Urothelium cell line (cell line): Measurements from ENCODE around the gene HAND1.

Experiments used
- DNase-seq: peaks from one replicate; pipeline ENCODE4 v3.0.0; 2011; ENCODE audit warnings: low spot score, mixed read lengths
- FAIRE-seq: peaks from 2 replicates; lab custom pipeline; 2011; peaks lifted over from hg19 to GRCh38; lab: Jason Lieb, UNC

Gene HAND1

DNA sequence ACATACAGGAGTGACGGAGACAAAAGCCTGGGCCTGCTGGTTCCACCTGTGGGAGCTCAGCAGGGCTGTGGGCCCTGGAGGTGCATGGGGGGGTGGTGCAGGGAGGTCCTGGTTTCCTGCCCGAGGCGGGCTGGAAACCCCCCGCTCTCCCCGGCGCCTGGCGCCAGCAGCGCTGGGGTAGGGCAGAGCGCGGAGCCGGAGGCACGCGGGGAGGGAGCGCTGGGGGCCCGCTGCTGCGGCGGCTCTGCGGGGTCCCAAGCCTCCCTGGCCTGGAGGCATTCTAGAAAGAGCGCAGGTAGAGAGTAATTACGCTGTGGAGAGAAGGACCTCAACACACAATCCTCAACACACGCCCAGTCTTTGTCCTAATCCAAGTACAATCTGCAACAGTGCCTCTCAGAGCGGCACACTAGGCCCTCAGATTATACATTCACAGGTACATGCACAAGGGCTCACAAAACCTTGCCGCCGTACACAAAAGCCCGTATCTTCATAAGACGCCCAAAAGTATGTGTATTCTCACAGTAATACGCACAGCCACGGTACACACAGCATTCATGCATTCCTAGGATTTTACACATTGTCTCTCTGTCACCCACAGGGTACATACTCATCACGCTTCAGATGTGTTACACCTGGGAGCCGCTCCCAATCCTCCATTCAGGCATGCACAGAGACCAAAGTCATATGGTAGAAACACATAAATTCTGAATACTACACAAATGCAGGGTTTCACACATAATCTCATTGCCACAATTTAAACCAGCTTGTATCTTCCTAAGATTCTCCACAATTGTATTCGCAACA, 2.1 kb upstream of the HAND1 start:
- FAIRE-seq (no peak), DNase-seq (no peak)

DNA sequence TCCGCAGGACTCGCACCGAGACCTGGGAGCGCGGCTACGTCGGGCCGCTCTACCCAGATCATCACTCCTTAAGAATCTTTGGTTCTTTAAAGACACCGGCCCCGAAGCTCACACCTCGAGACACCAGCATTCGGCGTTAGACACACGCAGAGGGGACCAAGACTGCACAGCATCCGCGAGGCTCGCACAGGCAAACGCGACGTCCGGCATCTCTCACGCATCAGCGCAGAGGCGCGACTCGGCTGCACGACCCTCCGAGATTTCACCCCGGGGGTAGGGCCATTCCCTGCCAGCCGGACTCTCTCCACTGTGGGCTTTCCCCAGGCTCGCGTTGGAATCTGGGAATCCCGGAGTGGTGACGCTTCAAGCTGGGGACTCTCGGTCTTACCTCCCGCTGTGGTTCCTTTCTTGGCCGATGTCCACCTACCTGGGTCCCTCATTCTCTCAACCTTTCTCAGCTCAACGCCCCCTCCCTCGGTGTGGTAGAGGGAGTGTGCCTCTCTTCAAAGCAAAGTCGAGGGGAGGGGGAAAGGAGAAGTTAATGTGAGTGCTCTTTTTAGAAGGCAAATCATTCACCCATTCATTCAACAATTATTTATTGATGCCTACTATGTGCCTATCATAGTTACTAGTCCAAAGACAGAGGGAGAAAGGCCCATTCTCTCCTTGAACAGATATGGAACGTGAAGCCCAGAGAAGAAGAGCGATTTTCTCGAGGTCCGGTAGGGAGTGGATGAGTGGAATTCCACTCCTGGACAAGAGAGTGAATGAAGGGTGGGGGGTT, 1.3 kb upstream of the HAND1 start:
- no peak for FAIRE-seq

DNA sequence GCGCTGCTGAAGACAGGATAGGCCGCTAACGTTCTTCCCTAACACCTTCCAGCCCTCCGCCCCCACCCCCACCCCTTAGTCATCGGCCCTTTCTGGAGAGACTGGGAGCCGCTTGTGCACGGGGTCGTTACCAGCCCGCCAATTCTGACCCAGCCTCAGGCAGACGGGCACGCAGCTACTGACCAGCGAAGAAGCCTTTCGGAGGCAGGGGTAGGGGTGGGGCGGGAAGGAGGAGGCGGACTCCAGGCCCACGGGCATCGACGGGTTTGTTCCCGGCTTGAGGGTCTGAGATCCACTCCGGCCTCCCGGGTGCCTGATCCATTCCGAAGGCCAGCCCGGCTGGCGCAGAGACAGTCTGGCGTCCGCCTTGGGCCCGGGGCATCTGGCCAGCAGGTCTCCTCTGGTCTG, 729 bp upstream of the HAND1 start:
- DNase-seq = no peak
- FAIRE-seq = no peak

More for the DNA sequence above, 1.3 kb upstream of the HAND1 start:
- DNase-seq = no peak

DNA sequence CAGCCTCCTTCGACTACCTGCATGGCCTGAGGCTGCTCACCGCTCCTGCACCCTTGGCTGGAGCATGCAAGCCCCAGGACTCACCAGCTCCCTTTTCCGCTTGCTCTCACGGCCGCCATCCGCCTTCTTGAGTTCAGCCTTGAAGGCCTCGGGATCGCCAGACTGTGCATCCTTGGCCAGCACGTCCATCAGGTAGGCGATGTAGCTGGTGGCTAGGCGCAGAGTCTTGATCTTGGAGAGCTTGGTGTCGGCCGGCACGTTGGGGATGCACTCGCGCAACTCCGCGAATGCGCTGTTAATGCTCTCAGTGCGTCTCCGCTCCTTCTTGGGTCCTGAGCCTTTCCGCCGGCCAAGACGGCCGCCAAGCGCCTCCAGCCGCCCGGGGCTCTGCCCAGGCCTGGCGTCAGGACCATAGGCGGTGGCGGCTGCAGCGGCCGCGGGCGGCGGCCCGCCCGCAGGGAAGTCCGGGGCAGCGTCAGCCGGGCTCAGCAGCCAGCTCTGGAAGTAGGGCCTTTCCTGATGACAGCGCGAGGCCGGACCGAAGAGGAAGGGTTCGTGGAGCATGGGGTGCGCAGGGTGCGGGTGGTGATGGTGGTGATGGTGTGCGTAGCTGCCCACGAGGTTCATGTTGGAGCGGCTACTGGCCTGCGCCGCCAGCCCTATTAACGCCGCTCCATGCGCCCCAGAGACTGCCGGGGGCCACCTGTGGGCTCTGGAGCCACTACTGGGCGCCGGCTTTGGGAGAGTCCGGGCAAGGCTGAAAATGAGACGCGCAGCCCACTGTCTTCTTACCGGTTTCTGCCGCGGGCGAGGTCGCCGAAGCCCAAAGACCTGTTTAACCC, 424 bp downstream of the HAND1 start:
- FAIRE-seq = no peak
- no peak for DNase-seq

DNA sequence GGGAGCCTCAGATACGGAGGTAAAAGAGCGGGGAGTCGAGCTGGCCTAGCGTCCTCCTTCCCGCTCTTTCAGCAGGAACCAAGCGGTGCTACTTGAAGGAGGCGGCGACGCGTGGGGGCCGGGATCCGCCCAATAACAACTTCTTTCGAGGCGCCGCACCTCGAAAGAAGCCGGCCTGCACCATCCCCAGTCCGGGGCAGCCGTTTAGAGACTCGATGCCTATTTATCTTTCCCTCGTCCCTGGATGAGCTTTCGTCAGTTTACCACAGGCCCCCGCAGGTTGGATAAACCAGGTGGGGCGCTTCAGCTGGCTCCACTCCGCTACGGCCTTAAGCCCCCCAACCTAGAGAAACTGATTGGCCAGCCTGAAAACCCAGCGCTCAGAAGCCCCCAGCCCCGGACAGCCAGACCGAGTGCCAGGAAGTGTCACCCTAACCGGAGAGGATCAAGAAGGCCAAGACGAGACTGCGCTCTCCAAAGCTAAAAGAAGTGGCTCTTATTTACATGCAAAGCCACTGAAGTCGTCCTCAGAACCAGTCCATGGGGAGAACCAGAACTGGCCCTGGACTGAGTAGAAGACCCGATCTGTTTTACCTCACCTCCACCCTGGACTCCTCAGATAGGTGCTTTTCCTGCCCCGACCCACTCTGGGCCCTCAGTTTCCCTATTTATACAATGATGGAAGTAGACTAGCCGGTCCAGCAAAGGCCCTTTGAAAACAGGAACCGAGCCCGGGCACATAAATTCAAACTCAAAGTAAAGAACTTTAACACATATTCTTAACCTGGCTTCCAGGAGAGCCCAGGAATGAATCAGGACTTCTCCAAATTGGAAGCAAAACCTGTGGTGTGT, 1.4 kb downstream of the HAND1 start:
- FAIRE-seq (no peak), DNase-seq (no peak)

DNA sequence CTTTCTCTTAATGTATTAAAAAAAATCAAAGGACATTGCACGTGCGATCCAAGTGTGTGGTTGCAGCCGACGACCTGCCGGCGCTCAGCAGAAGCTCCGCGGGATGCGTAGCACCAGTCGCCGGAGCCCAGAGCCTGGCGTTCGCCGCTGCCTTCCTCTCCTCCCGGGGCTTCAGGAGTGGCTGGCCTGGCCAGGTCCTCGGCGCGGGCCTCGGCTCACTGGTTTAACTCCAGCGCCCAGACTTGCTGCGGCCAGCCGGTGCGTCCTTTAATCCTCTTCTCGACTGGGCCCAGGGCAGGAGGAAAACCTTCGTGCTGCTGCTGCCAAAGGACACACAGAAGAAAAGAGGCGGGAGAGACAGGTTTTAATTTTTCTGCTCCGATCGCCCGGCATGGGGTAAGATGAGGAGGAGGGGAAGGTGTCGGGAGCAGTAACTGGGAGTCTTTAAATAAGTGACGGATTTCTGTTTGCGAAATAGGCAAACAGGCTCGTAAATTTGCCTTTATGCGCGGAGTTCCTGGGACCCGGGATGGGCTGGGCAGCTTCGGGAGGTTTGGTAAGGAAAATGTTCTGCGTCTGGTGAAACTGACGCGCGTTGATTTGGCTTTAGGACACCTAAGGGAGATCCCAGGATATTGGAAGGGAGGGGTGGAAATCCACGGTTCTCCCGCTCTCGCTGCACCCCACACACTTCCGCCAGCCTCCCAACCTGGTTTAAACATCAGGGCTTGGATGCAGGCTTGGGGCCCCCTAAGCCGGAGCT, 2.3 kb downstream of the HAND1 start:
- DNase-seq (no peak), FAIRE-seq (no peak)

DNA sequence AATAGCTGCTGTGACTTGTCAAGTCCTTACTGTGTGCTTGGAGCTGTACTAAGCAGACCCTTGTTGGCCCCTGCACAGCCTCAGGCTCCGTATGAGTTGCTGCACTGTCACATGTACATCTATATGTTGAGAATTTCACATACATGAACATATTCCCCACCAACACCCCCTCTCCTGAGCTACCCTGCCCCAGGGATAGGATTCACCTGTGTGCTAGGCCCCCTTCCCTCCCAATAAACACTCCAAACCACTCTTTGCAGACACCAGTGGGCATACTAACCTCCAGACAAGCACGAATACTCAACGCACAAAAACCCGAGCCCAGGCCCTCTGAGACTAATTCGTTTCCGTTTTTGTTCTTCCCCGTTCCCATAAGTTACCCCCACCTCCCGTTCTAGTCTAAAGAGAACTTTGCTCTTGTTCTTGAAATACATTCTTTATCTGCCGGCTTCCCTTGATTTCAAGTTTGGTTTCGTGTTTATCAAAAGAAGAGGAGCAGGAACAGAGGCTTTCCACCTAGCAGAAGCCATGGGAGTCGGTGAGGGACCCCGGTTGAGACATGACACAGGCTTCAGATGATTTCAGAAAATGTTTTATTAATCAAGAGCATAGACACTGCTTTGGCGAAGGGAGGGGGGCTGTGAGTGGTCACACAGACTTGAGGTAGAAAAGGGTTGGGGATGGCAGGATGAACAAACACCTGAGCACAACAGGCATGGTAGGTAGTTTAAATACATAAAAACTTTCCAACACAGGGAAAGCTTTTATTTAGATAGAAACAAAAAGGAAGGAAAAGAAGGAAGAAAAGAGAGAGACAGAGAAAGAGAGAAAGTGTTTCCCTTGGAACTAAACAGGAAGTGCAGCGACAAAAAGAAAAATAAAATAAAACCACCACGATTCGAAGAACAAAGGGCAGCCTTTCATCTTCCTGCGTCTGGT, 3.4 kb downstream of the HAND1 start:
- FAIRE-seq (no peak), DNase-seq (no peak)

DNA sequence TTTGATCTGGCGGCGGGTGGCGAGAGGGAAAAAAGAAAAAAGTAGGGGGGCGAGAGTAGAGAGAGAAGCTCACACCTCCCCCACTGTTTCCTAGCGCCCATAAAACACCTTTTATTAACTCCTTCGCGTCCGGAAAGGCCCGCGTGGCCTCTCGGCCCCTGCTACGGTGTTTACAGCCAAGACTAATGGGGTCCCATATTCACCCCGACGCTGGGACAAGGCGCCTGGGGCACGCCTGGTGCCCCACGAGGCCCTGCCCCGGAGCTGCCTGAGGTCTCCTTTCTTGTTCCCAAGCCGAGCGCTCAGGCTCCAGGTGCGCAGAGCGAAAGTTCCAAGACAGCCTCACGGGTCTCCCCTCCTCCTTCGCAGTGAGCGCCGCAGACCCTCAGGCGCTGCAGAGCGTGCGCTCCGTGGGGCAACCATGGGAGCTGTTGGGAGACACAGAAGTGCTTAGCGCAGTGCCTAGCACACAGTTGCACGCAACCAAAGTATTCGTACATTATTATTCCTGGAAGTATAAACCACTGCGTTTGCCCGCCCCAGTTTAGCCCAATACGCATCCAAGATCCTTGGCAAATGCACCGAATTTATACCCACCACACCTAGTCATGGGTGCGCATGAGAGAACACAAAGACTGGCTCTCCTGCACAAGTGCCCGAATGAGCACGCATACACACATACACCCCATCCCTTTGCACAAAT, 4.3 kb downstream of the HAND1 start:
- DNase-seq (no peak), FAIRE-seq (no peak)

DNA sequence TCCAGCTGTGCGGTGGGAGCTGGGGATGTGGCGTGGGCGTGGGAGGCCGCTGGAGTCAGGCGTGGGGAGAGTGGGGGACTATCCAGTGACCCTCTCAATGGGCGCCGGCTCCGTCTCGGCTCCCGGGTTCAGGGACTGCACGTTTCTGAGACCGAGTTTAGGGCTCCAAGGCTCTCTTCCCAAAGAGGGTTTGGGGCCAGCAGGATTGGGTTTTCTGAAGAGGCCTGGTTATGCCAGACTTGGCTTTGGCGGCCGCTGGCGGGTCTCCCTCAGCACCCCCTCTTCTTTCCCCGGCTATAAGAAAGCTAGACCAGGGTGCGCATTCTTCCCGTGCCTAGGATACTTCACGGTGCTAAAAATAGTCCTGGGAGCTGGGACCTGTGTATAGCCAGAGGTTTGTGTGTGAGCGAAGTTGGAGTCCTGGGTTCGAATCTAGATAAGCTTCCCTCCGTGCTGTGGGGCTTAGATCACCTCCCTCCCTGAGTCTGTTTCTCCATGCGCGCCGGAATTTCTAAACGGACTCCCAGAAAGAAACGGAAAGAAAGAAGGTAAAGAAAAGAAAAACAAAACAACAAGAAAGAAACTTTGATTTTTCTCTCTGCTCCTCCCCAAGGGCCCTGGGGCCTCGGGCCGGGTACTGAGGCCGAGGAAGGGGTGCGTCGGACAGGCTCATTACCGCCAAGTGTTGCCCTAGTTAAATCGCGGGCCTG, 5.0 kb downstream of the HAND1 start:
- no peak for FAIRE-seq
- DNase-seq = no peak

DNA sequence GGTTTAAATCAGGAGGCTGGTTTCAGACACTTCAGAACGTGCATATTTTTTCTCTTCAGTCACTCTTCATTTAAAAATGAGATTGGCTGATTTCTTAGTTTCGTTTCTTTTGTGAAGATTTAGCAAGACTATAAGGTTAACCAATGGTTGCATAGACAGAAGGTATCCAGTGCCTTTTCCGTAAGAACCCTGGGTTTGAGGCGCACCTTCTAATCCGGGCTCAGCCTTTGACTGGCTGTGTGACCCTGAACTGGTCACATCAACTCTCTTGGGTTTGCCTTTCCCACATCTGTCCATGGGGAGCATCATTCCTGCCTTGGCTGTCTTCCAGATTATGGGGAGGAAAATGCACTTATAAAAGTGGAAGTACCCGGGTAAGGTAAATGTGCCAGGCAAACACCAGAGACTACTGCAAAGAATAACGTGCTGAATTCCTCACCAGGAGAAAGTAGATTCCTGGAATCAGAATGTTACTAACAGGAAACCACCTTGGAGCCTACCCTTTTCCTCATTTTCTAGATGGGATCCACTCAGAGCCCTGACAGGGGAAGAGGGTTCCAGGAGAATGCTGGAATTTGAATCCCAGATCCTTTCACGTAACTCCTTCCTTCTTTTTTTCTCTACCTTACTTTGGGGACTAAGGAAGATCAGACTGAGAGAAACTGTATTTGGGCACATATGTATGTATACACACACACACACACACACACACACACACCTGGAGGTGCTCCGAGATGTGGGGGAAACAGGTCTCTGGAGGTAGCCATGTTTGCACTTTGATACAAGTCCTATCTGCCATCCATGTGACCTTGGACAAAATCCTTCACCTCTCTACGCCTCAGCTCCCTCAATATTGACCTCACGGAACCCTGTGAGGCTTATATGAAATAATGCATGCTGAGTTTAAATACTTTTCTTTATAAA, 6.8 kb downstream of the HAND1 start:
- FAIRE-seq = no peak
- DNase-seq = peak; percentile 16

DNA sequence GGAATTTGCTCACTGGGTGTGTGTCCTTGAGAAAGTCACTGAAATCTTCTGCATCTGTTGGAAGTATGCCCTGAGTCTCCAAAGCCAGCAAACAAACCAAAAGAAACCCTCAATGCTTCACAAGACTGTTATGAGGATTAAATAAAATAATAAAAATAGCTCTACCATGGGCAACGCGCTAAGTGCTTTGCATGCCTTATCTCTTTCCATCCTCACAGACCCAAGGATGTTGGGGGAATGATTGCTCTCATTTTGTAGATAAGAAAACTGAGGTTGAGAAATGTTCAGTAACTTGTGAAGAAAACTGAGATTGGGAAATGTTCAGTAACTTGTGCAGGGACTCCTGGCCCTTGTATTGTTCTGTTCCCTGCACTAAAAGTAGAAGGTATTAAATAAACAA, 7.9 kb downstream of the HAND1 start:
- DNase-seq (no peak), FAIRE-seq (no peak)

DNA sequence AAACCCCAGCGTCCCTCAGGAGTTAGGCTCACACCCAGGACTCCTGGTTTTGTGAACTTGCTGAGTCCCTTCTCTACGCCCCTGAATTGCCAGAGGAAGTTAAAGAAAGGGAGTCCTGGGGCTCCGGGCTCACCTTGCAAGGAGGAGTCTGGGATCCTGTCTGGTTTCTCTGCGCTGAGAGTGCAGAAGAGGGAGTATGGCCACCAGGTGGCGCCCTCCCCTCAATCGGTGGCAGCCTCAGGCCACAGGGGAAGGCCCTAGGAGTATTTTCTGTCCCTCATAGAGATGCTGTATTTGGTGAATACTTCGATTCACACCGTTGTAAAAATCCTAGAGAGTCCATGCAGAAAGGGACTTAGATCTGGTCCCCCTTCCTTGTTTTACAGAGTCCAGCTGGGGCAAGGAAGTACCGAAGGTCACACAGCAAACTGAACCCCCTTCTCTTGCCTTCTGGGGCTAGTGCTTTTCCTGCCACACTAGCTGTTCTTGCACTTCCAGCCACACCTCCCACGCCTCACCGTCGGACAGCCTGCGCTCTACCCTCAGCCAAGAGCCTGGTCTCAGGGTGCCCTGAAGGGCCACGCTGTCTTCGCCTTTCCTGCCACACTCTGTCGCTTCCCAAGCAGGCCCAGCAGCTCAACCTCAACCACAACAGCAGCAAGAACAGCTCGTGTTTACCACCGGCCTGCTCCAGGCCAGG, 10.2 kb downstream of the HAND1 start:
- FAIRE-seq = no peak
- DNase-seq = peak; percentile 88

DNA sequence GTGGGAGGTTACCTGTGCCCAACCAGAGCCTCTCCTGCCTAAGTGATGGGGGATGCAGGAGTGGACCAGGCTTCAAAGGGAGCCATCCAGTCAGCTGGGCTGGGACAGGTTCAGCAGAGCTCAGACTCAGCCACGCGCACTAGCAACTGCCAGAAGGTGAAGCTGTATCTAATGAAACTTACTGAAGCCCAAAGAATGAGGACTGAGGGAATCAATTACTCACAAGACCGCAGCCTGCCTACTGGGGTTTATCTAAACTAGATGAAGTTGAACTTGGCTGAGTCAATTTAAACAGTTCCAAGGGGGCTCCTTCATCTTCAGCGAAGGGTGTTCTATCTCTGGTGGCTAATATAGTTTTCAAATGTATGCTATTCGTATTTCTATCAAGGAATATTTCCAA, 11.4 kb downstream of the HAND1 start:
- FAIRE-seq (no peak), DNase-seq (no peak)

DNA sequence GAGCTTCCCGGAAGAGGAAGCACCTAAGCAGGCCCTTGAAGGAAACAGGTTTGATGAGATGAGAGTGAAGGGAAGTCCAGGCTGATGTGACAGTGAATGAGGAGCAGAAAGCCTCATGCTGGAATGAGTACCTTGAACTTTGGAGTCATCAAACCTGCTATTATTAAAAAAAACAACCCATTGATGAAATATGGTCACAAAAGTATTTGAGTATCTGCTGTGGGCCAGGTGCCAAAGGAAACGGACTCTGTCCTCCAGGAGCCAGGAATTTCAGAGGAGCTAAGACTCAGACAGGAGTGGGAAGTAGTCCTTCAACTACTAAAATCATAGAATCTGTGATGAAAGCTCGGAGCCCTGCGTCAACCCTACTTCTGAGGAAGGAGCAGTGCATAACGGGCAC, 11.9 kb downstream of the HAND1 start:
- DNase-seq (no peak), FAIRE-seq (no peak)

DNA sequence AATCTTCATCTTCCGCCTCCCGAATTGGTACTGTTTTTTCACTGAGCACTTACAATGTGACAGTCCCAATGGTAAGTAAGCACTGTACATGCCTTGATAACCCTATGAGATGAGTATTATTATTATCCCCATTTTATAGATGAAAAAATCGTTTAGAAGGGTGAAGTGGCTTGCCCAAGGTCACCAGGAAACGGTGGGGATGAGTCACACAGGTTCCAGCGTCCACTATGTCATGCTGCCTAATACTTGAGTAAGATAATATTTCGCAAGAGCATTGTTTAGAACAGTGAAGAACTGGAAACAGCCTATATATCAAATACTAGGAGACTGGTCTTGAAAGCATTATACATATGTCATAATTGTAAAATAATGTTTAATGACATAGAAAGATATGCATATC, 12.9 kb downstream of the HAND1 start:
- no peak for FAIRE-seq
- DNase-seq = peak; percentile 24

DNA sequence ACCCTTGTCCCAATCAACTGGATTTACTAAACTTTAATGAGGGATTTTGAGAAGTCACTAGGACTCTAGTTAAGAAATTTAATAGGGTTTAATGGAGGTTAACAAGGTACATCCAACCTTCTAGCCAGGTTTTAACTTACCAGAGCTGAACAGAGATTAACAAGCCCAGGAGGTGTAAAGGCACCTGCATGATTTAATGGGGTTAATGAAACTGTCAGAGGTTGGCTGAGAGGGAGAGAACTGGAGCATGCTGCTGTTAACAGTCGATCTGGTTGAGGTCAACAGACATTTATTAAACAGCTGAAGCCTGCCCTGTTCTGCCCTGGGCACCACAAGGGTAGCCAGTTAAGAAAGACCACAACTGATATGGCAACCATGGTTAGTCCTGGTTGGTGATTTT, 13.6 kb downstream of the HAND1 start:
- DNase-seq (no peak), FAIRE-seq (no peak)
